OCI-M1 (cell line): ENCODE data around the gene KCTD2.
"Not testable (repeated sequence)": the region's sequence is repeated elsewhere in the genome, so short reads cannot be mapped to it uniquely, and the experiment has no call there.

Experiments used
- DNase-seq: peaks from one replicate; lab custom pipeline; 2025; lab: John Stamatoyannopoulos, UW

KCTD2 gene

DNA sequence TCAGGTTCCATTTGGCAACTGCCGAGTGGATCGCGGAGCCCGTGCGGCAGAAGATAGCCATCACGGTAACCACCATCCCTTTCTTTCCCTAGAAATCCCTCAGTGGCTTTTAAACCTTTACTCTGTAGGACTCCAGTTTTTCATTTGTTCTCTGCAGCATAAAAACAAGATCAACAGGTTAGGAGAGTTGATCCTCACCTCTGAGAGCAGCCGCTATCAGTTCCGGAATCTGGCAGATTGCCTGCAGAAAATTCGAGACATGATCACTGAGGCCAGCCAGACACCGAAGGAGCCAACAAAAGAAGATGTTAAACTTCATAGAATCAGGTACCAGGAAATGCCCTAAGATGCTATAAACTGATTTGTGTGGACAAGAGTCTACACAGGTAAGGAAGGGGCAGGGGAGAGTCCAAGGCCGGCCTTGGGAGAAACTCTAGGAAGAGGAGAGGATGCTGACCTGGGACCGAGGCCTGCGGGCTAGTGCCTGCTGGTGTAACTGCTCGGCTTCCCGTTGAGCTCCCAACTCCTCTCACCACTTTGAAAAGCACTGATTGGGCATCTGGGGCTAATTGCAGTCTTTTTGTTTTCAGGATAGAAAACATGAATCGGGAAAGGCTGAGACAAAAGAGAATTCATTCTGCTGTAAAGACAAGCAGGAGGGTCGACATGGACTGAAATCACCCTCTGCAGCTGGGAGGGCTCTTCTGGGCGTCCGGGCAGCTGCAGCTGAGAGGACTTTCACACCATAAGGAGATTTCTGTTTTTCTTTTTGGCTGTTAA is 26.5 kb upstream of the KCTD2 start:
- DNase-seq: no peak

GRCh38 chr17:75024686-75025397 is 22.2 kb upstream of the KCTD2 start:
- no peak for DNase-seq

- not testable (repeated sequence) for DNase-seq
Measured at GRCh38 chr17:75025398-75025734, 21.7 kb upstream of the KCTD2 start.

DNA sequence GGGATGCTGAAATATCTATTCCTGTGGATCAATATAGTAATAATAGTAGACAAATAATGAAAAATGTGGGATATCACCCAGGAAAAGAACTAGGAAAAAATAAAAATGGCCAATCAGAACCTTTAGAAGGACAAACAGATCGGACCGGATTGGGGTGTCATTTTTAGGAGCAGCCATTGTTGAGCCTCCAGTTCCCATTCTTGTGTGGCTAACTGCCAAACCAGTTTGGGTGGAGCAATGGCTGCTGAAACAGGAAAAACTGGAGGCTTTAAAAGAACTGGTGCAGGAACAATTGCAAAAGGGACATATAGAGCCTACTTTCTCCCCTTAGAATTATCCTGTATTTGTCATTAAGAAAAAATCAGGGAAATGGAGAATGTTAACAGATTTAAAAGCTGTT is 20.4 kb upstream of the KCTD2 start:
- not testable (repeated sequence) for DNase-seq

GRCh38 chr17:75030161-75030560 is 16.9 kb upstream of the KCTD2 start:
- DNase-seq: no peak

GRCh38 chr17:75031972-75032719 is 14.9 kb upstream of the KCTD2 start:
- peak; percentile 55 for DNase-seq

DNA sequence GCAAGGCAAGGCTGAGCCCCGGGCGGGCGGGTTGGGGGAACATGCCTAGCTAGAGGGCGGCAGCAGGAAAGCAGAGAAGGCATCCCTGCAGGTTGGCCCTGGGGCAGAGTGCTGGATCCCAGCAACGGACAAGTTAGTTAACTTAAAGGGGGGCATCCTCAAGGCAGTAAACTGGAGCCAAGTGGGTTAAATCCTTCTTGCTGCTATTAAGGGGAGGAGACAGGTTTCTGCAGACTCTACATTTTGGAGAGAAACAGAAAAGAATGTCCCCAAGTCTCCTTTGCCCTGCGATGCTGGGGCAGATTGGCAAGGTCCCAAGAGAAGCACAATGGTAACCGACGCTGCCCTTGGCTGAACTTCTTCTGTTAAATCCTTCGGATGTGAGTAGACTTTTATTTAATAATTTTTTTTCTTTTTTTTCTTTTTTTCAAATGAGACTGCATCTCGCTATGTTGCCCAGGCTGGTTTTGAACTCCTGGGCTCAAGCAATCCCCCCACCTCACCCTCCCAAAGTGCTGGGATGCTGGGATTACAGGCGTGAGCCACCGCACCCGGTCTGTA is 14.2 kb upstream of the KCTD2 start:
- peak; percentile 50 for DNase-seq

DNA sequence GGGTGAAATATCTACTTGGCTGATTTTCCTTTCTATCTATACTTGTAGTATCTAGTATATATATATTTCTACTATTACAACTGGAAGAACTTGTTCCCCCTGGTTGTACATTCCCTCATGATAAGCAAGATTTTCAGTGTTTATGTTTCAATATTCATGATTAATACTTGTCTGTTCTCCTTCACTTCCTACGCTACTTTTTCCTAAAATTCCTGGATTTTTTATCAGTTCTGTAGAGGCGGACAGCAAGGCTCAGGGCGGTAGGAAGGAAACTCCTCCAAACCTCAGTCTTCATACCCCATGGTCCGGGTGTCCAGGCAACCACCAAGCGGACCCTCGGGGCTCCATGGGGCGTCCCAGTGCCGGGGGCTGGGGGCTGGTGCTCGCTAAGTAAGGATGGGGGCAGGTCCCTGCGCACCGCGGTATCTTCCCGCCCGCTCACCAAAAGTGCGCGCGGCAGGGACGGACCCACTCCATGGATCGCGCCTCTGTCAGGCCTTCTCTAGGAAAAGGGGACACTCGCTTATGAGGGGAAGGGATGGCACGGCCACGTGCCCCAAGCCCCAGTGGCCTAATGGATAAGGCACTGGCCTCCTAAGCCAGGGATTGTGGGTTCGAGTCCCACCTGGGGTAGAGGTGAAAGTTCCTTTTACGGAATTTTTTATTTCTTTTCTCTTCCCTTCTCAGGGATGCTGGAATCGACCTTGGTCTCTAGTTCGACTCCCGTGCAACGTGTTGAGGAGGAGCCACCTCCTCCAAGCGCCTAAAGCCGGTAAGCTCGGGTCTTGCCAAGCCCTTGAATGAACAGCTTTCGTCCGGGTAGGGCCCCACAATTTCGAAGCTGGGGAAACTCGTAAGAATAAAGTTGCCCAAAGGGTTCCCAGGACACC is 13.4 kb upstream of the KCTD2 start:
- peak; percentile 98 for DNase-seq

DNA sequence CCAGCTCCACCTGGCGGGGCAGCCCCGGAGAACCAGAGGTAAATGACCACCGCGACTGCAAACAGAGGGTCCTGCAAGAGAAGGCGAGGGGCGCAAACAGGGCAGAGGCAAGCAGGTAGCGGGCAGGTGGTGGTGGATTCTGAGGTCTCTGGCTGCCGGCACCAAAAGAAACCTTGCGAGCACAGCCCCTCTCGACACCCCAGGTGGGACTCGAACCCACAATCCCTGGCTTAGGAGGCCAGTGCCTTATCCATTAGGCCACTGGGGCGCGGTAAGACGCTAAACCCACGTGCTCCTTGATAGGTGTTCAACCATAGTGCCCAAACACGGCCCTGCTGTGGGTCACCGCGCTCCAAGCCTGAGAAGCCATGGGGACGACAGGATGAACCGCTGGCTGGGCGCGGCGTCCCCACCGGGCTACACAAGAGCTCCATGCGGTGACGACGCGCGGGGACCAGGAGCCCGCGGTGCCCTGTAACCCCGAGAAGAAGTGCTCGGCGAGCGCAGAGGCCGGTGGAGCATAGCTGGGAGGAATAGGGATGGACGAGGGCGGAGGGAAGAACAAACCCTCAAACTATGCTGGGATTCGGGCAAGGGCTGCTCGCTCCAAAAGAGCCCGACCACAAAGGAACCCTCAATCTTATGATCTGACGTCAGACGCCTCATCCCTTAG is 12.7 kb upstream of the KCTD2 start:
- DNase-seq: peak; percentile 98

DNA sequence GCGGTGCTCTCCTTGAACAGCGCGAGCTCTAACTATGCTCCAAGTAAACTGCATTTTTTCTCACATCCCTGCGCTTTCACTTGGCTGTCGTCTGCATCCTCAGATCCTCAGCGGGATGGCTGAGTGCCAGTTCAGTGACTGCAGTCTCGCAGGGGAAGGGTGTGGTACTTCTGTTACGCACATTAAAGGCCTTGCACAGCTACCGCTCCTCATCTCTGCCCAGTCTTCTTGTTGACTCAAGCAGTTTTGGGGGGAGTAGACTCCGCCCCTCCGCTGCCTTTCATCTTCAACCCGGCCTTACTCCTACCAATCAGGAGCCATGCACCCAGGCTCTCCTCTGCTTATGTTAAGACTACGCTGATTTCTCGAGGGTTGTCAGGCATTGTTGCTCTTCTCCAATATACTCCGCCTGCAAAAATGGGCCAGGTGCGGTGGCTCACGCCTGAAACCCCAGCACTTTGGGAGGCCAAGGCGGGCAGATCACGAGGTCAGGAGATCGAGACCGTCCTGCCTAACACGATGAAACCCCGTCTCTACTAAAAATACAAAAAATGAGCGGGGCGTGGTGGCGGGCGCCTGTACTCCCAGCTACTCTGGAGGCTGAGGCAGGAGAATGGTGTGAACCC is 10.3 kb upstream of the KCTD2 start:
- DNase-seq: peak; percentile 18

GRCh38 chr17:75039238-75039637 is 7.8 kb upstream of the KCTD2 start:
- no peak for DNase-seq

DNA sequence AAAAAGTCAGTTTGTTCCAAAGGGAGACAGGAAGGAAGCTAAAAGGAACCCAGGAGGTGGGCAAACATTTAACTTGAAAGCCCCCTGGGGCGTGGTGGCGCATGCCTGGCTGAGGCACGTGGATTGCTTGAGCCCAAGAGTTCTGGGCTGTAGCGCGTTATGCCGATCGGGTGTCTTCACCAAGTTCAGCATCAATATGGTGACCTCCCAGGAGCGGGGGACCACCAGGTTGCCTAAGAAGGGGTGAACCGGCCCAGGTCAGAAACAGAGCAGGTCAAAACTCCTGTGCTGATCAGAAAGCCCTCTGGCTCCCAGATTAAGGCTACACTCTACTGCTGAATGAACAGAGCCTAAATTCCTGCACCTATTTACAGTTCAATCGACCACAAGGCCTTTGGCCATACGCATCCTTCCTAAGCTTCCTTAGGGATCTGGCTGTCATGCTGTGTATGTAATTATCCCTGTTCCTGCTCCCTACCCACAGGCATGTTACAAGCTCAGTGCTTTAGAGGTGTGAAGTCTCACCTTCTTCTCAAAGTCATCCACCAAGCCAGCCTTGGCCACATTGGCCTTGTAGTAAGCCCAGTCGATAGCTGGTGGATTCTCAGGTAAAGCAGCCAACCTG is 5.3 kb upstream of the KCTD2 start:
- no peak for DNase-seq

GRCh38 chr17:75043789-75044188 is 3.2 kb upstream of the KCTD2 start:
- not testable (repeated sequence) for DNase-seq

DNA sequence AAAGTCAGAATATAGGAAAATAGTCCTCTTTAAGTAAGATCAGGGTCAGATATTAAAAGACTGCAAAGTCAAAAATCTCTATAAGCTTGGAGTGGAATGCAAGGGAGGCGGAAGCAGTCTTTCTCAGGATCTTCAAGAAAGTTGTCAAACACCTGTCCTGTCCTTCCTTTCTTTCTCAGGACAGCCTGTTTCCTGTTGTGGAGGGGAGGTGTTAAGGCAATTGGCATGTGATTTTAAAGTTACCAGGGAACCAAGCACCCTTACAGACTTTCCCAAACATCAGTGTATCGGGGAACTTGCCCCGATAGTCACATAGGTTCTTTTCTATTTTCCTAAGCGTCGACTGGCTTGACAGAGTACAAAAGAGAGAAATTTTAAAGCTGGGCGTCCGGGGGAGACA is 2.3 kb upstream of the KCTD2 start:
- DNase-seq: no peak

- not testable (repeated sequence) for DNase-seq
Measured at GRCh38 chr17:75045946-75046406, 1.0 kb upstream of the KCTD2 start.

DNA sequence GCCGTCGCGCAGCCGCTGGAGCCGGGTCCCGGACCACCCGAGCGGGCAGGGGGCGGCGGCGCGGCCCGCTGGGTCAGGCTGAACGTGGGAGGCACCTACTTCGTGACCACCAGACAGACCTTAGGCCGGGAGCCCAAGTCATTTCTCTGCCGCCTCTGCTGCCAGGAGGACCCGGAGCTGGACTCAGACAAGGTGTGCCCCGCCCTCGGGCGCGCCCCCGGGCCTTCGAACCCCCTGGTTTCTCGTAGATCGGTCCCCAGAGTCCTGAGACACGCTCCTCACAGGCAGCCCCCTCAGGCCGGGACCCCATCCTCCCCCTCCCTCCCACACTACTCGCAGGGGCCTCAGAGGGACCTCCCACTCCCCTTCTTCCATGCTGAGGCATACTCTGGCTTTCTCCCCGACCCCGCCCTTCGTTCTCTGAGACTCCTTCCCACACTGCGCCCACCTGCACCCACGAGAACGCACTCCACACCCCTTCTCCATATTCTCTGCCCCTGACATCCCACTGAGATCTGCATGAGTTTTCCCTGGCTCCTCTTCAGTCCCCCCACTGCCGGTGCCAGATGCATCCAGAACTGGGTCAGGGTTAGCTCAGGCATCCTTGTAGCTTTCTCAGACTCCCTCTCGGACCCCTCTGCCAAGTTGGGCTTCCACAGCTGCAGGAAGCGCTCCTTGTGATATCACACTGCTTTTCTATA is 523 bp downstream of the KCTD2 start:
- DNase-seq: peak; percentile 41

DNA sequence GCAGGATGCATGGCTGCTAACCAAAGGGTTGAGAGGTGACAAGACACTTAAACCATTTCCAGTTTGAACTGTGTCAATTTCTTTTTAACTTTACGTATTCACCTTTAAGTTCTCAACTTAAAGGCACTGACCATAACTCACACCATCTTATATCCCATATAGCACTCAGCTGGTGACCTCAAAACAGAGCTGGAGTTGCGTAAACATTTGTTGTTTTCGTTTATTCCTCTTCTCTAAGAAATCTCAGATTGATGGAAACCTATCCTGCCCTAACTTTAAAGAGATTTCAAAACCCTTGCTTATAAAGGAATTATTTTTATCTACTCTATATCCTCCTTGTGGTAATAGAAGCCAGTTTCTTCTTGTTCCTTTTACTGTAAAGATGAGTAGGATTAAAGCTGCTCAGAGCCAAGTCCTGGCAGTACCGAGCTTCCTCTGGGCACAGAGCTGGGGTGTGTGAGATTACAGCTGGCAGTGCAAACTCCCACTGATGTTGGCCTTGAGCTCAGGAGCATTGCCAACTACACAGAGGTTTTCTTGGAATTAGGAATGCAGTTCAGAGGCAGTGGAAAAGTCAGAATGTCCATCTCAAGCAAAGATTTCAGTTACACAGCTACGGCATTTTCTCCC is 1.3 kb downstream of the KCTD2 start:
- peak; percentile 27 for DNase-seq

DNA sequence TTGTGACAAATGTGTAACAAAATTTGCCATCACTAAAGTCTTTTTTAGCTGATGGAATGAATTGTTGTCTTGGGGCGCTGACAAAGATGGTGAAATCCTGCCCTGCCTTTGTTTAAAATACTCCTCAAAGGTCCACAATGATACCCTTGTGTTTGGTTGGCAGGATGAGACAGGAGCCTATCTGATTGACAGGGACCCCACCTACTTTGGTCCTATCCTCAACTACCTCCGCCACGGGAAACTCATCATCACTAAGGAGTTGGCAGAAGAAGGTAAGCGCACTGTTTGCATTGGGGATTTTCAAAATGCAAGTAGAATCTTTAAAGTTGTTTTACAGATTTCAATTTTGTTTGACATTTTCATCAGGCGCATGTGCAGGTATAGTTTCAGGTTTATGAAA is 2.0 kb downstream of the KCTD2 start:
- DNase-seq: no peak

- no peak for DNase-seq
Measured at GRCh38 chr17:75049706-75050105, 2.7 kb downstream of the KCTD2 start.
